Omental fat pad (tissue), 4 donors: ENCODE measurements around the gene PLPPR3. TPM values are rescaled to one million over a fixed set of nuclear protein-coding genes. Genes with fewer than 3 reads are reported as not detected.

Experiments used
- ATAC-seq: fragments of 150-250 bp; one replicate; pipeline ENCODE4 v1.9.1; 2016; ENCODE audit warnings: mild to moderate bottlenecking, moderate library complexity; ENCODE audit not compliant: low FRiP score
- DNase-seq: peaks from one replicate; pipeline ENCODE4 v3.0.0-alpha.2; 2019; ENCODE audit warnings: low spot score
- CTCF ChIP-seq, 3 donors: fragments of 450-650 bp; IDR thresholded peaks; one replicate each; pipeline ENCODE4 v1.5.1; 2016 to 2017; ENCODE audit warnings: antibody characterized with exemption in 3 of 3, mild to moderate bottlenecking in 3 of 3, moderate library complexity in 2 of 3
- small RNA-seq: library from RNA; depleted of rRNA; stranded (forward); fragments of <200 nt; gene quantifications from one replicate; pipeline ENCODE3, GENCODE V24; 2016
- total RNA-seq, 4 donors: library from RNA; depleted of rRNA; stranded (reverse); fragments of >200 nt; gene quantifications; one replicate each; pipeline ENCODE4 v1.1.0, GENCODE V29; 2016

PLPPR3 gene
- total RNA-seq, 4 donors from 2014 or later: not detected

- no peak for TF ChIP-seq CTCF (IDR thresholded peaks at IDR 0.05)
- DNase-seq (no peak), ATAC-seq (no peak)
These were observed 58.6 kb downstream of the PLPPR3 start for GRCh38 chr19:763181-763580.

Small RNA genes within 50 kb of the gene (small RNA-seq; reads per million reads assigned to genes)
- not detected for gene MIR3187

Other genes with a start within 250 kb of the PLPPR3 start
- 100 to 1,000 TPM; 331 to 521 (median 417) TPM for gene BSG, start 249.4 kb downstream of the PLPPR3 start, total RNA-seq
- gene HCN2, start 232.1 kb downstream of the PLPPR3 start, total RNA-seq: under 1 TPM in 2 of 4 donors, not detected in 2; 0.13 to 0.56 TPM
- 10 to 100 TPM; 17.3 to 33.8 (median 30.1) TPM for gene POLRMT, start 188.4 kb downstream of the PLPPR3 start, total RNA-seq
- gene FGF22, start 182.1 kb downstream of the PLPPR3 start, total RNA-seq: under 1 TPM in 1 of 4 donors, not detected in 3; 0.38 TPM
- gene RNF126, start 158.7 kb downstream of the PLPPR3 start, total RNA-seq: 10 to 100 TPM; 40.1 to 87.7 (median 47.7) TPM
- 100 to 1,000 TPM; 120 to 212 (median 152) TPM for gene FSTL3, start 145.6 kb downstream of the PLPPR3 start, total RNA-seq
- gene PRSS57, start 126.5 kb downstream of the PLPPR3 start, total RNA-seq: under 1 TPM in 1 of 4 donors, not detected in 3; 0.95 TPM
- gene PALM, start 113.0 kb downstream of the PLPPR3 start, total RNA-seq: 100 to 1,000 TPM in 1 of 4 donors, 10 to 100 TPM in 3; 44.6 to 119 (median 54.8) TPM
- gene MISP, start 70.8 kb downstream of the PLPPR3 start, total RNA-seq: 1 to 10 TPM in 3 of 4 donors, not detected in 1; 1.4 to 9.6 (median 3.2) TPM
- gene PTBP1, start 24.5 kb downstream of the PLPPR3 start, total RNA-seq: 100 to 1,000 TPM; 106 to 195 (median 137) TPM
- gene AZU1, start 5.9 kb upstream of the PLPPR3 start, total RNA-seq: 1 to 10 TPM in 1 of 4 donors, not detected in 3; 1.1 TPM
- gene PRTN3, start 19.0 kb upstream of the PLPPR3 start, total RNA-seq: not detected
- 1 to 10 TPM in 2 of 4 donors, under 1 TPM in 1, not detected in 1; 0.72 to 7.7 (median 1.0) TPM for gene ELANE, start 30.3 kb upstream of the PLPPR3 start, total RNA-seq
- gene CFD, start 37.7 kb upstream of the PLPPR3 start, total RNA-seq: 1,000 to 10,000 TPM; 1,367 to 3,469 (median 2,171) TPM
- gene MED16, start 71.2 kb upstream of the PLPPR3 start, total RNA-seq: 10 to 100 TPM; 20.1 to 34.0 (median 24.5) TPM
- gene RNU6-9, start 71.5 kb upstream of the PLPPR3 start, total RNA-seq: not detected
- 10 to 100 TPM; 27.1 to 55.2 (median 44.4) TPM for gene R3HDM4, start 91.3 kb upstream of the PLPPR3 start, total RNA-seq
- under 1 TPM in 1 of 4 donors, not detected in 3; 0.24 TPM for gene KISS1R, start 95.4 kb upstream of the PLPPR3 start, total RNA-seq
- gene ARID3A, start 104.1 kb upstream of the PLPPR3 start, total RNA-seq: 10 to 100 TPM in 2 of 4 donors, 1 to 10 TPM in 2; 3.7 to 15.1 (median 7.7) TPM
- 10 to 100 TPM; 22.8 to 69.4 (median 37.5) TPM for gene WDR18, start 162.4 kb upstream of the PLPPR3 start, total RNA-seq
- gene GRIN3B, start 178.5 kb upstream of the PLPPR3 start, total RNA-seq: under 1 TPM in 1 of 4 donors, not detected in 3; 0.24 TPM
- gene TMEM259, start 199.2 kb upstream of the PLPPR3 start, total RNA-seq: 100 to 1,000 TPM; 112 to 164 (median 161) TPM
- gene RNU6-2, start 199.6 kb upstream of the PLPPR3 start, total RNA-seq: not detected
- 10 to 100 TPM; 39.6 to 75.4 (median 60.8) TPM for gene CNN2, start 204.7 kb upstream of the PLPPR3 start, total RNA-seq
- 10 to 100 TPM; 10.3 to 29.8 (median 15.9) TPM for gene ABCA7, start 218.2 kb upstream of the PLPPR3 start, total RNA-seq
- gene ARHGAP45, start 245.2 kb upstream of the PLPPR3 start, total RNA-seq: 10 to 100 TPM; 21.4 to 97.6 (median 36.3) TPM